ENCODE data around the gene TAAR9. TPM values are rescaled to one million over a fixed set of nuclear protein-coding genes. Genes with fewer than 3 reads are reported as not detected.

Gene TAAR9
- total RNA-seq, 1 experiment from 2014 or later = not detected

GRCh38 chr6:132496519-132497180, 41.4 kb upstream of the TAAR9 start (continued):
- TF ChIP-seq ATF3 (IDR thresholded peaks at IDR 0.05) (no peak), CBX3 (IDR thresholded peaks at IDR 0.05; ENCODE audit: low read depth) (no peak), ZNF274 (IDR thresholded peaks at IDR 0.05; ENCODE audit: low read depth, low read length) (no peak), ZFX (IDR thresholded peaks at IDR 0.05) (no peak)

DNA sequence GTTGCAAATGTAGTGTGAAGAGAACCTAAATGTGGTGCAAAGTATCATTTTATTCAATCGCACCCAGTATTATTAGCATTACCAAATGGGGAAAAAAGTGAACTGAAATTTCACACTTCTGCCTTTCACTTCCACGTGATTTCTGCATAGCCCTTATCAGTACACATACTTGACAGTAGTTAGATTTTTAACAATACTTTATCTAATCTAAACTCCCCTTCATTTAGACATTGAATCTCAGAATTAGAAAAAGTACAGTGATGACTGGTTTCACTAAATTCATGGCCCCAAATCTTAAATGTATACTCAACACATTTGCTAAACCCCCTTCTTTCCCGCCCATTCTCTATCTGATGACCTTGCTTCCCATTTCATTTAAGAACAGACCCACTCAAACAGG, 39.4 kb upstream of the TAAR9 start:
- ChIA-PET POLR2A (no interaction called here), CTCF (no interaction called here), RAD21 (ENCODE audit: low non-redundant PET in 1 of 2, low total read pairs in 2 of 2, uncharacterized antibody in 2 of 2, unreplicated experiment in 2 of 2) (no interaction called here)
- Histone ChIP-seq H3K27ac (ENCODE audit: low read depth, low read length) (no peak overlapping the region), H3K4me2 (ENCODE audit: low read length) (no peak overlapping the region), H4K20me1 (ENCODE audit: insufficient read depth) (no peaks in the 10 kb centered on the region), H3K9me3 (ENCODE audit: control insufficient read depth in 1 of 2, insufficient read depth in 1 of 2, low read depth in 1 of 2, low read length in 2 of 2) (no peaks in the 10 kb centered on the region), H3K4me1 (ENCODE audit: control insufficient read depth in 1 of 2, insufficient read depth in 2 of 2, low read length in 2 of 2) (no peaks in the 10 kb centered on the region), H3K9me2 (ENCODE audit: insufficient read depth) (no peaks in the 10 kb centered on the region), H2AFZ (ENCODE audit: low read depth, low read length, poor library complexity, severe bottlenecking) (no peak overlapping the region), H3K27me3 (ENCODE audit: insufficient read depth, low read length) (no peaks in the 10 kb centered on the region), H3K79me2 (ENCODE audit: insufficient read depth, low read length) (peaks cover 13% of the 10 kb centered on the region; the same call in 1 of the 2 replicates), H3K9ac (ENCODE audit: low read length) (no peak overlapping the region), H3K36me3 (ENCODE audit: control insufficient read depth in 1 of 2, insufficient read depth in 2 of 2, low read length in 2 of 2) (no peaks in the 10 kb centered on the region), H3K4me3 (replicated peaks in 1 of 2; ENCODE audit: low read depth in 1 of 2, low read length in 2 of 2) (no peak overlapping the region)
- no TSS peak for BruUV-seq (replicated peaks)
- ATAC-seq (no peak), DNase-seq (ENCODE audit: low read depth, low spot score) (no peak)
- TF ChIP-seq ZNF274 (IDR thresholded peaks at IDR 0.05; ENCODE audit: low read depth, low read length) (no peak), MAX (IDR thresholded peaks at IDR 0.05) (no peak), ELF1 (IDR thresholded peaks at IDR 0.05; ENCODE audit: borderline replicate concordance, low read depth) (no peak), RAD21 (IDR thresholded peaks at IDR 0.05; ENCODE audit: low read depth) (no peak), ZFX (IDR thresholded peaks at IDR 0.05) (no peak)
- TF ChIP-seq, protein P1, sequence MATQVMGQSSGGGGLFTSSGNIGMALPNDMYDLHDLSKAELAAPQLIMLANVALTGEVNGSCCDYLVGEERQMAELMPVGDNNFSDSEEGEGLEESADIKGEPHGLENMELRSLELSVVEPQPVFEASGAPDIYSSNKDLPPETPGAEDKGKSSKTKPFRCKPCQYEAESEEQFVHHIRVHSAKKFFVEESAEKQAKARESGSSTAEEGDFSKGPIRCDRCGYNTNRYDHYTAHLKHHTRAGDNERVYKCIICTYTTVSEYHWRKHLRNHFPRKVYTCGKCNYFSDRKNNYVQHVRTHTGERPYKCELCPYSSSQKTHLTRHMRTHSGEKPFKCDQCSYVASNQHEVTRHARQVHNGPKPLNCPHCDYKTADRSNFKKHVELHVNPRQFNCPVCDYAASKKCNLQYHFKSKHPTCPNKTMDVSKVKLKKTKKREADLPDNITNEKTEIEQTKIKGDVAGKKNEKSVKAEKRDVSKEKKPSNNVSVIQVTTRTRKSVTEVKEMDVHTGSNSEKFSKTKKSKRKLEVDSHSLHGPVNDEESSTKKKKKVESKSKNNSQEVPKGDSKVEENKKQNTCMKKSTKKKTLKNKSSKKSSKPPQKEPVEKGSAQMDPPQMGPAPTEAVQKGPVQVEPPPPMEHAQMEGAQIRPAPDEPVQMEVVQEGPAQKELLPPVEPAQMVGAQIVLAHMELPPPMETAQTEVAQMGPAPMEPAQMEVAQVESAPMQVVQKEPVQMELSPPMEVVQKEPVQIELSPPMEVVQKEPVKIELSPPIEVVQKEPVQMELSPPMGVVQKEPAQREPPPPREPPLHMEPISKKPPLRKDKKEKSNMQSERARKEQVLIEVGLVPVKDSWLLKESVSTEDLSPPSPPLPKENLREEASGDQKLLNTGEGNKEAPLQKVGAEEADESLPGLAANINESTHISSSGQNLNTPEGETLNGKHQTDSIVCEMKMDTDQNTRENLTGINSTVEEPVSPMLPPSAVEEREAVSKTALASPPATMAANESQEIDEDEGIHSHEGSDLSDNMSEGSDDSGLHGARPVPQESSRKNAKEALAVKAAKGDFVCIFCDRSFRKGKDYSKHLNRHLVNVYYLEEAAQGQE (IDR thresholded peaks at IDR 0.05; ENCODE audit: low read depth) = no peak
- intact Hi-C loops (cut with micrococcal nuclease) = no loop called here
